Activated naive CD4-positive, alpha-beta T cell treated with anti-CD3 and anti-CD28 coated beads, Interleukin-2, amount 50 U/mL, for 16 hours (primary cell): ENCODE results near the gene TCP11L2.
"Not testable (repeated sequence)": the region's sequence is repeated elsewhere in the genome, so short reads cannot be mapped to it uniquely, and the experiment has no call there.

Source experiments
- DNase-seq: peaks from one replicate; pipeline ENCODE4 v3.0.0-alpha.2; 2020

TCP11L2 gene

GRCh38 chr12:106284358-106285105 is 18.0 kb upstream of the TCP11L2 start:
- DNase-seq = no peak

- DNase-seq = no peak
Measured at GRCh38 chr12:106285982-106286381, 16.6 kb upstream of the TCP11L2 start.

GRCh38 chr12:106286576-106287162 is 15.9 kb upstream of the TCP11L2 start:
- not testable (repeated sequence) for DNase-seq

- no peak for DNase-seq
Measured at GRCh38 chr12:106287364-106287763, 15.2 kb upstream of the TCP11L2 start.

- DNase-seq = no peak
Measured at GRCh38 chr12:106288101-106288493, 14.4 kb upstream of the TCP11L2 start.

GRCh38 chr12:106288494-106289195 is 13.9 kb upstream of the TCP11L2 start:
- DNase-seq = peak; percentile 58

GRCh38 chr12:106289196-106289681 is 13.3 kb upstream of the TCP11L2 start:
- DNase-seq = no peak

GRCh38 chr12:106290666-106291065 is 11.9 kb upstream of the TCP11L2 start:
- DNase-seq = no peak

GRCh38 chr12:106291342-106291741 is 11.2 kb upstream of the TCP11L2 start:
- DNase-seq = no peak

- DNase-seq = no peak
Measured at GRCh38 chr12:106292339-106292738, 10.2 kb upstream of the TCP11L2 start.

- DNase-seq = no peak
Measured at GRCh38 chr12:106296179-106296877, 6.2 kb upstream of the TCP11L2 start.

GRCh38 chr12:106297075-106297474 is 5.5 kb upstream of the TCP11L2 start:
- DNase-seq = no peak

- DNase-seq = no peak
Measured at GRCh38 chr12:106297681-106298080, 4.9 kb upstream of the TCP11L2 start.

- DNase-seq = no peak
Measured at GRCh38 chr12:106299202-106299774, 3.2 kb upstream of the TCP11L2 start.

- no peak for DNase-seq
Measured at GRCh38 chr12:106300761-106301160, 1.8 kb upstream of the TCP11L2 start.

- DNase-seq = no peak
Measured at GRCh38 chr12:106301241-106301610, 1.3 kb upstream of the TCP11L2 start.

GRCh38 chr12:106301611-106302321 is 767 bp upstream of the TCP11L2 start:
- peak; percentile 60 for DNase-seq

GRCh38 chr12:106303202-106303820 is 778 bp downstream of the TCP11L2 start:
- DNase-seq = peak; percentile 77

- DNase-seq = peak; percentile 18
Measured at GRCh38 chr12:106304001-106304421, 1.5 kb downstream of the TCP11L2 start.

GRCh38 chr12:106304797-106305196 is 2.3 kb downstream of the TCP11L2 start:
- no peak for DNase-seq

GRCh38 chr12:106305376-106305775 is 2.8 kb downstream of the TCP11L2 start:
- DNase-seq = no peak

GRCh38 chr12:106307181-106307580 is 4.6 kb downstream of the TCP11L2 start:
- no peak for DNase-seq
